RWPE2 (cell line): ENCODE data around the gene HLTF.

Experiments
- ATAC-seq: fragments of 200-7000 bp; cut with Tn5 transposase; 3 replicates; pipeline ENCODE4 v1.9.1; 2021; ENCODE audit warnings: low read depth
- DNase-seq: peaks from one replicate; pipeline ENCODE4 v3.0.0-alpha.2; 2020; ENCODE audit warnings: low spot score
- H3K27ac ChIP-seq: fragments of 450-650 bp; 2 replicates; pipeline ENCODE4 v1.5.1; 2017; ENCODE audit warnings: mild to moderate bottlenecking; ENCODE audit not compliant: poor library complexity, severe bottlenecking
- H3K27me3 ChIP-seq: fragments of 250-450 bp; sonication (Bioruptor Pico); 2 replicates; pipeline ENCODE4 v1.5.1; 2021; ENCODE audit warnings: mild to moderate bottlenecking, moderate library complexity; ENCODE audit not compliant: insufficient read depth, poor library complexity, severe bottlenecking
- H3K36me3 ChIP-seq: fragments of 250-450 bp; sonication (Bioruptor Pico); 2 replicates; pipeline ENCODE4 v1.5.1; 2020; ENCODE audit warnings: low read depth, mild to moderate bottlenecking, moderate library complexity
- H3K4me1 ChIP-seq: fragments of 250-450 bp; sonication (Bioruptor Pico); 2 replicates; pipeline ENCODE4 v1.5.1; 2021; ENCODE audit warnings: mild to moderate bottlenecking, moderate library complexity; ENCODE audit not compliant: insufficient read depth, poor library complexity, severe bottlenecking
- H3K4me3 ChIP-seq: fragments of 250-450 bp; sonication (Bioruptor Pico); 2 replicates; pipeline ENCODE4 v1.5.1; 2021; ENCODE audit warnings: mild to moderate bottlenecking, moderate library complexity; ENCODE audit not compliant: severe bottlenecking
- H3K9me3 ChIP-seq: fragments of 250-450 bp; sonication (Bioruptor Pico); 2 replicates; pipeline ENCODE4 v1.5.1; 2021; ENCODE audit warnings: mild to moderate bottlenecking, moderate library complexity; ENCODE audit not compliant: severe bottlenecking
- TF ChIP-seq, protein P1 (sequence below): fragments of 450-650 bp; IDR thresholded peaks from one replicate; pipeline ENCODE4 v1.5.1; 2017; ENCODE audit warnings: mild to moderate bottlenecking, moderate library complexity; ENCODE audit not compliant: poor library complexity, severe bottlenecking

The HLTF gene

DNA sequence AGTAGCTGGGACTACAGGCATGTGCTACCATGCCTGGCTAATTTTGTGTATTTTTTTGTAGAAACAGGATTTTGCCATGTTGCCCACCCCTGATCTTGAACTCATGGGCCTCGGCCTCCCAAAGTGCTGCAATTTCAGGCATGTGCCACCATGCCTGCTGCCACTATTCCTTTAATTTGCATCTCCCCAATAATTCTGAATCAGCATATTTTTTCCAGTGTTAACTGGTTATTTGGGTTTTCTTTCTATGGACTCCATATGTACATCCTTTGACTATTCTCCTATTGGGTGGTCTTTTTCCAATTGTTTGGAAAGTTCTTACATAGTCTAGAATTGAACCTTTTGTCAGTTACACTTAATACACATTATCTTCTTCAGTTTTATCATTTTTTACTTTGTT is 28.1 kb downstream of the HLTF start:
- Histone ChIP-seq H3K9me3 (no peaks in the 10 kb centered on the region), H3K36me3 (peaks cover 84% of the 10 kb centered on the region), H3K4me3 (no peak overlapping the region), H3K27me3 (no peaks in the 10 kb centered on the region), H3K4me1 (no peaks in the 10 kb centered on the region), H3K27ac (no peak overlapping the region)
- no peak for ATAC-seq
- DNase-seq: no peak
- TF ChIP-seq, protein P1, sequence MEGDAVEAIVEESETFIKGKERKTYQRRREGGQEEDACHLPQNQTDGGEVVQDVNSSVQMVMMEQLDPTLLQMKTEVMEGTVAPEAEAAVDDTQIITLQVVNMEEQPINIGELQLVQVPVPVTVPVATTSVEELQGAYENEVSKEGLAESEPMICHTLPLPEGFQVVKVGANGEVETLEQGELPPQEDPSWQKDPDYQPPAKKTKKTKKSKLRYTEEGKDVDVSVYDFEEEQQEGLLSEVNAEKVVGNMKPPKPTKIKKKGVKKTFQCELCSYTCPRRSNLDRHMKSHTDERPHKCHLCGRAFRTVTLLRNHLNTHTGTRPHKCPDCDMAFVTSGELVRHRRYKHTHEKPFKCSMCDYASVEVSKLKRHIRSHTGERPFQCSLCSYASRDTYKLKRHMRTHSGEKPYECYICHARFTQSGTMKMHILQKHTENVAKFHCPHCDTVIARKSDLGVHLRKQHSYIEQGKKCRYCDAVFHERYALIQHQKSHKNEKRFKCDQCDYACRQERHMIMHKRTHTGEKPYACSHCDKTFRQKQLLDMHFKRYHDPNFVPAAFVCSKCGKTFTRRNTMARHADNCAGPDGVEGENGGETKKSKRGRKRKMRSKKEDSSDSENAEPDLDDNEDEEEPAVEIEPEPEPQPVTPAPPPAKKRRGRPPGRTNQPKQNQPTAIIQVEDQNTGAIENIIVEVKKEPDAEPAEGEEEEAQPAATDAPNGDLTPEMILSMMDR: no peak

DNA sequence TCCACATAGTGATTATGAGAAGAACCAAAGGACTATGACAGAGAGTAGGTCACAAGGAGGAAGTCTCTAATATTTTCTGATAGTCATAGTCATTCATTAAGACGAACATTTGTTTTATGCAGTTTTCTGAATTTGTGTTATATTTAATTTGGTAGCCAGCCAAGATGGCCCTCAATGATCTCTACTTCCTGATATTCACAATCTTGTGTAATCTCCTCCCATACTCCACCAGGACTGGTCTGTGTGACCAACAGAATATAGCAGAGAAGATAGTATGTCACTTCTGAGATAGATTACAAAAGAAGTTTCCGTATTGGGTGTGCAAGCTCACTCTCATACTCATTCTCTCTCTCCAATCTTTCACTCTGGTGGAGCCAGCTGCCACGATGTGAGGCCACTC is 30.8 kb downstream of the HLTF start:
- Histone ChIP-seq H3K27ac (no peak overlapping the region), H3K4me1 (no peaks in the 10 kb centered on the region), H3K27me3 (no peaks in the 10 kb centered on the region), H3K4me3 (no peak overlapping the region), H3K36me3 (peaks cover 86% of the 10 kb centered on the region), H3K9me3 (no peaks in the 10 kb centered on the region)
- ATAC-seq (no peak), DNase-seq (no peak)
- TF ChIP-seq, protein P1: no peak

DNA sequence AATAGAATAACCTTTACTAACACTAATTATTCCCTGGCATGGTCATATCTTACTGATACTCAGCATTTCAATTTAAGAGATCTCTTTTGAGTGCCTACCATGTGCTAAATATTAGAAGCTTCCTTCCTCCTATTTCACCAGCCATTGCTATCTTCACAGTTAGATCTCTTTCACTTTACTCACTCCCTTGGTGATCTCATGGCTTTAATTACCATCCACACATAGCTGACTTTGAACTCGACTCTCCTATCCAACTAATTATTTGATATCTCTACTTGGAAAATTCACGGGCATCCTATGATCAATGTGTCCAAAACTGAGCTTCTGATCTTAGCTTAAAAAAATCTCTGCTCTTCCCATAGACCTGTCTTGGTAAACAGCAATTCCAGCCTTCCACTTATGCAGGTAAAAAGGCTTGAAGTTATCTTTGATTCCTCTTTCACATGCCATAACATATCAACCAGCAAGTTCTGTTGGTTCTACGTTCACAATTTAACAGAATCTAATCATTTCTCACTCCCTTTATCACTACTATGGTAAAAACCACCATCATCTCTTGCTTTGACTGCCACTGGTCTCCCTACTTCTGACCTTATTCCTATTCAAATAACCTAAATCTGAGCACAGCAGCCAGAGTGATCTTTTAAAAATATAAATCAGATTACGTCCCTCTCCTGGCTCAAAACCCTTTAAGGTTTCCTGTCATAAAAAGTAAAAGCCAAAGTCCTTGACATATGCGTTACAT is 41.8 kb downstream of the HLTF start:
- H3K27me3 ChIP-seq: no peaks in the 10 kb centered on the region
- peaks cover 86% of the 10 kb centered on the region for H3K36me3 ChIP-seq
- TF ChIP-seq, protein P1: no peak
- no peaks in the 10 kb centered on the region for H3K9me3 ChIP-seq
- no peak for DNase-seq
- H3K4me1 ChIP-seq: peaks cover 6% of the 10 kb centered on the region
- no peak overlapping the region for H3K4me3 ChIP-seq
- H3K27ac ChIP-seq: no peak overlapping the region
- ATAC-seq: no peak

- Histone ChIP-seq H3K4me3 (no peak overlapping the region), H3K36me3 (peaks cover 86% of the 10 kb centered on the region)
Observed at GRCh38 chr3:149042789-149043386, 43.4 kb downstream of the HLTF start.

More at GRCh38 chr3:149042789-149043386, 43.4 kb downstream of the HLTF start:
- H3K4me1 ChIP-seq: peaks cover 6% of the 10 kb centered on the region
- H3K27ac ChIP-seq: peak overlapping the region; percentile 24
- DNase-seq (no peak), ATAC-seq (no peak)
- TF ChIP-seq, protein P1: no peak
- H3K27me3 ChIP-seq: no peaks in the 10 kb centered on the region
- H3K9me3 ChIP-seq: no peaks in the 10 kb centered on the region
